Thyroid gland (tissue), 4 donors: ENCODE results near the gene TLR9. TPM values are rescaled to one million over a fixed set of nuclear protein-coding genes. Genes with fewer than 3 reads are reported as not detected.

Experiments
- DNase-seq, 2 donors: peaks; one replicate each; pipeline ENCODE4 v3.0.0-alpha.2; 2019
- H3K27ac ChIP-seq, 3 donors: fragments of 200-600 bp; sonication (generic); 1 replicate in 2 of 3; 2 replicates in 1 of 3; pipeline ENCODE4 v1.5.1; 2016 to 2019; ENCODE audit warnings: mild to moderate bottlenecking in 1 of 3, moderate library complexity in 1 of 3
- H3K27me3 ChIP-seq: fragments of 200-600 bp; sonication (generic); one replicate; pipeline ENCODE4 v1.5.1; 2019
- H3K36me3 ChIP-seq, 2 donors: fragments of 200-600 bp; sonication (generic); one replicate each; pipeline ENCODE4 v1.5.1; 2016 to 2019
- H3K4me1 ChIP-seq, 2 donors: fragments of 200-600 bp; sonication (generic); one replicate each; pipeline ENCODE4 v1.5.1; 2017 to 2019
- H3K4me3 ChIP-seq, 3 donors: fragments of 200-600 bp; sonication (generic); replicated peaks in 1 of 3; 1 replicate in 2 of 3; 2 replicates in 1 of 3; pipeline ENCODE4 v1.5.1; 2016; ENCODE audit warnings: mild to moderate bottlenecking in 1 of 3
- H3K9me3 ChIP-seq: fragments of 200-600 bp; sonication (generic); one replicate; pipeline ENCODE4 v1.5.1; 2017
- CTCF ChIP-seq, 6 experiments: fragments of 200-600 bp in 3 of 6; fragments of 450-650 bp in 3 of 6; sonication (generic) in 3 of 6; IDR thresholded peaks; one replicate each; pipeline ENCODE4 v1.5.1; 2016 to 2019; ENCODE audit warnings: antibody characterized with exemption in 6 of 6, mild to moderate bottlenecking in 2 of 6, inconsistent platforms in 1 of 6, moderate library complexity in 1 of 6
- POLR2A ChIP-seq, 2 donors: fragments of 450-650 bp; IDR thresholded peaks; one replicate each; pipeline ENCODE4 v1.6.1; 2017; ENCODE audit warnings: antibody characterized with exemption in 2 of 2, mild to moderate bottlenecking in 2 of 2, moderate library complexity in 1 of 2
- WGBS, 2 donors: methylation state at CpG; one replicate each; pipeline ENCODE4 v1.1.5; 2017; 5-methylcytosine and 5-hydroxymethylcytosine counted together
- intact Hi-C: fragments of 100-400 bp; cut with DNase I; formaldehyde crosslinking; loops from one replicate; pipeline ENCODE4 v1.15.1; 2023
- total RNA-seq, 4 donors: library from RNA; depleted of rRNA; stranded (reverse); fragments of >200 nt; gene quantifications; one replicate each; pipeline ENCODE4 v1.2.3, GENCODE V29; 2016

Gene TLR9
- total RNA-seq, 4 donors from 2014 or later: 0.40 TPM; not detected in 3

GRCh38 chr3:52185837-52186236 lies 39.6 kb downstream of the TLR9 start:
- Histone ChIP-seq H3K4me3 (no peak overlapping the region), H3K27me3 (no peaks in the 10 kb centered on the region), H3K4me1 (peaks cover 40 to 45% of the 10 kb centered on the region in 2 donors), H3K9me3 (no peaks in the 10 kb centered on the region), H3K27ac (no peak overlapping the region), H3K36me3 (no peaks in the 10 kb centered on the region)
- intact Hi-C loops: no loop called here
- 94 to 95% methylated on average over 2 to 3 of the region's 3 CpGs for whole genome bisulfite sequencing, 2 donors
- DNase-seq: no peak
- TF ChIP-seq CTCF (IDR thresholded peaks at IDR 0.05) (no peak), POLR2A (IDR thresholded peaks at IDR 0.05) (no peak)

- Histone ChIP-seq H3K4me1 (peaks cover 36 to 40% of the 10 kb centered on the region in 2 donors), H3K36me3 (no peaks in the 10 kb centered on the region), H3K27me3 (no peaks in the 10 kb centered on the region), H3K9me3 (no peaks in the 10 kb centered on the region), H3K27ac (no peak overlapping the region), H3K4me3 (no peak overlapping the region)
- no peak for TF ChIP-seq CTCF (IDR thresholded peaks at IDR 0.05)
- no peak for TF ChIP-seq POLR2A (IDR thresholded peaks at IDR 0.05)
- WGBS, 2 donors: 91 to 95% methylated on average over 4 to 6 of the region's 6 CpGs
- intact Hi-C loops: no loop called here
- no peak for DNase-seq
Observed at GRCh38 chr3:52185311-52185710, 40.1 kb downstream of the TLR9 start.

GRCh38 chr3:52184690-52185089 lies 40.8 kb downstream of the TLR9 start:
- no peaks in the 10 kb centered on the region for H3K9me3 ChIP-seq
- H3K36me3 ChIP-seq: no peaks in the 10 kb centered on the region
- intact Hi-C loops: no loop called here
- H3K27me3 ChIP-seq: no peaks in the 10 kb centered on the region
- no peak for TF ChIP-seq POLR2A (IDR thresholded peaks at IDR 0.05)
- no peak for TF ChIP-seq CTCF (IDR thresholded peaks at IDR 0.05)
- WGBS, 2 donors: 95% methylated on average over 7 of the region's 8 CpGs
- peak overlapping the region in 1 of 3 donors; percentile 94 for H3K27ac ChIP-seq
- no peak overlapping the region for H3K4me3 ChIP-seq
- peaks cover 30 to 34% of the 10 kb centered on the region in 2 donors for H3K4me1 ChIP-seq
- DNase-seq: no peak

DNA sequence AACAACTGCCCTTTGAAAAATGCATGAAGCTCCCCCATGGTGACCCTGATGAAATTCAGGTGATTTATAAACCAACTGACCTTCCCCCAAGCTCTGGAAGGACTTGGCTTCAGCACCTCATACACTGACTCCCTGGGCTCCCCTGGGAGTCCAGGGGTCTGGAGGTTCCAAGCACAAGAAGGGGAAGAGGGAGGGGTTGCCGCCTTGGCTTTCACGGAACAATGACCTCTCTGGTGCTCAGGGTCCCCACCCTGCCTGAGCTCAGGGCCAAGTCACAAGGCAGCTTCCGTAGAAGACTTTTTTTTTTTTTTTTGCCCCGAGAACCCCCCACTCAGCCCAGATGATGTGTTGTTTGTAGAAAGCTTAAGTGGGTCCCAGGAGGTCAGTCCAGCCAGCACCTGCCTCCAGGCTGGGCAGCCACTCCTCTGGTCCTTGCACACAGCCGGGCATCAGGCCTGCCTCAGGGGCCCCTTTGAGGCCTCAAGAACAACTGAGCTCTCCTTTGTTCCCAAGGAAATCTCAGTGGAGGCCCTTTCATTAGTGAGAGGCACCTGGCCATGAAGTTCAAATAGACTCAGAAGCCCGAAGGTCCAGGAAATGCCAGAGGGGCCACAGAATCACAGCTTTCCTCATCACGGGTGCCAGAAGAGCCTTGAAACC lies 41.5 kb downstream of the TLR9 start:
- Histone ChIP-seq H3K27ac (peak overlapping the region; percentile 63 to 94 (median 85)), H3K4me3 (no peak overlapping the region), H3K4me1 (peaks cover 30 to 33% of the 10 kb centered on the region in 2 donors), H3K27me3 (no peaks in the 10 kb centered on the region), H3K9me3 (no peaks in the 10 kb centered on the region), H3K36me3 (no peaks in the 10 kb centered on the region)
- WGBS, 2 donors: 38 to 41% methylated on average over 7 of the region's 7 CpGs
- peak; percentile 36 to 70 for DNase-seq
- intact Hi-C loops: no loop called here
- no peak for TF ChIP-seq POLR2A (IDR thresholded peaks at IDR 0.05)
- no peak for TF ChIP-seq CTCF (IDR thresholded peaks at IDR 0.05)

- no peak for TF ChIP-seq CTCF (IDR thresholded peaks at IDR 0.05)
- TF ChIP-seq POLR2A (IDR thresholded peaks at IDR 0.05): no peak
- Histone ChIP-seq H3K4me1 (peaks cover 30 to 33% of the 10 kb centered on the region in 2 donors), H3K9me3 (no peaks in the 10 kb centered on the region), H3K4me3 (no peak overlapping the region), H3K36me3 (no peaks in the 10 kb centered on the region), H3K27me3 (no peaks in the 10 kb centered on the region), H3K27ac (peak overlapping the region; percentile 64 to 94 (median 85))
- intact Hi-C loops: no loop called here
- WGBS, 2 donors: 56 to 71% methylated on average over 4 of the region's 4 CpGs
- DNase-seq: peak; percentile 54 to 57
Observed at GRCh38 chr3:52182691-52183090, 42.8 kb downstream of the TLR9 start.
